GM23248 (cell line): ENCODE data around the gene TRDN. TPM values are rescaled to one million over a fixed set of nuclear protein-coding genes. Genes with fewer than 3 reads are reported as not detected.

Experiments used
- DNase-seq: peaks from one replicate; pipeline ENCODE4 v3.0.0-alpha.2; 2015
- H2AFZ ChIP-seq: fragments of 200-600 bp; sonication (generic); 2 replicates; pipeline ENCODE4 v1.6.1; 2016; ENCODE audit warnings: antibody characterized with exemption
- H3F3A ChIP-seq: fragments of 200-600 bp; sonication (generic); 2 replicates; pipeline ENCODE4 v1.6.1; 2016; ENCODE audit warnings: mild to moderate bottlenecking, antibody characterized with exemption, mixed run types; ENCODE audit not compliant: insufficient read depth
- H3K27ac ChIP-seq: fragments of 200-600 bp; sonication (generic); 2 replicates; pipeline ENCODE4 v1.5.1; 2016; ENCODE audit warnings: mild to moderate bottlenecking
- H3K27me3 ChIP-seq: fragments of 200-600 bp; sonication (generic); replicated peaks from 2 replicates; pipeline ENCODE4 v1.6.1; 2016; ENCODE audit warnings: mild to moderate bottlenecking; ENCODE audit not compliant: insufficient read depth
- H3K36me3 ChIP-seq: fragments of 200-600 bp; sonication (generic); 2 replicates; pipeline ENCODE4 v1.6.1; 2016; ENCODE audit warnings: low read depth, mild to moderate bottlenecking
- H3K4me1 ChIP-seq: fragments of 200-600 bp; sonication (generic); 2 replicates; pipeline ENCODE4 v1.6.1; 2016; ENCODE audit warnings: mild to moderate bottlenecking; ENCODE audit not compliant: insufficient read depth
- H3K4me2 ChIP-seq: fragments of 200-600 bp; sonication (generic); one replicate; pipeline ENCODE4 v1.6.1; 2016; ENCODE audit warnings: mild to moderate bottlenecking; ENCODE audit not compliant: unreplicated experiment
- H3K4me3 ChIP-seq: fragments of 200-600 bp; sonication (generic); 2 replicates; pipeline ENCODE4 v1.5.1; 2016; ENCODE audit warnings: mild to moderate bottlenecking
- H3K79me2 ChIP-seq: fragments of 200-600 bp; sonication (generic); 2 replicates; pipeline ENCODE4 v1.6.1; 2016; ENCODE audit warnings: mild to moderate bottlenecking; ENCODE audit not compliant: insufficient read depth
- H3K9ac ChIP-seq: fragments of 200-600 bp; sonication (generic); 2 replicates; pipeline ENCODE4 v1.6.1; 2016; ENCODE audit warnings: mild to moderate bottlenecking
- H3K9me2 ChIP-seq: fragments of 200-600 bp; sonication (generic); 2 replicates; pipeline ENCODE4 v1.6.1; 2016; ENCODE audit warnings: mixed run types, mild to moderate bottlenecking, moderate library complexity; ENCODE audit not compliant: insufficient read depth
- H3K9me3 ChIP-seq: fragments of 200-600 bp; sonication (generic); one replicate; pipeline ENCODE4 v1.6.1; 2017; ENCODE audit warnings: low read depth
- H4K20me1 ChIP-seq: fragments of 200-600 bp; sonication (generic); 2 replicates; pipeline ENCODE4 v1.6.0; 2016; ENCODE audit not compliant: insufficient read depth
- EZH2 ChIP-seq: fragments of 200-600 bp; sonication (generic); IDR thresholded peaks from 2 replicates; pipeline ENCODE4 v1.6.1; 2018; ENCODE audit warnings: antibody characterized with exemption, mild to moderate bottlenecking; ENCODE audit not compliant: insufficient read depth, poor library complexity, severe bottlenecking
- EZH2phosphoT487 ChIP-seq: fragments of 200-600 bp; sonication (generic); IDR thresholded peaks from 2 replicates; pipeline ENCODE4 v1.6.1; 2018; ENCODE audit warnings: antibody characterized with exemption, moderate library complexity, mild to moderate bottlenecking, low read depth; ENCODE audit not compliant: insufficient read depth
- WGBS, 2 experiments: methylation state at CpG; one replicate each; pipeline ENCODE4 v1.1.6; 2015 to 2017; ENCODE audit warnings: low lambda C conversion rate in 2 of 2, low coverage in 1 of 2; ENCODE audit errors: missing lambda C conversion rate in 2 of 2; 5-methylcytosine and 5-hydroxymethylcytosine counted together
- in situ Hi-C: fragments of 300-500 bp; cut with MboI; formaldehyde crosslinking; loops from 2 replicates; pipeline ENCODE4 v1.15.0; 2020
- polyA plus RNA-seq: library from polyadenylated mRNA; unstranded; fragments of >200 nt; fragmentation: Nextera tagmentation; extraction: Ambion mirVana; gene quantifications from 2 replicates; pipeline ENCODE4 v1.2.1, GENCODE V29; 2016
- total RNA-seq: library from RNA; depleted of rRNA; stranded (reverse); fragments of >200 nt; shearing (Covaris generic); gene quantifications from 2 replicates; pipeline ENCODE4 v1.2.3, GENCODE V29; 2014

The TRDN gene
- total and polyA plus RNA-seq, 2 experiments from 2014 or later: not detected

DNA sequence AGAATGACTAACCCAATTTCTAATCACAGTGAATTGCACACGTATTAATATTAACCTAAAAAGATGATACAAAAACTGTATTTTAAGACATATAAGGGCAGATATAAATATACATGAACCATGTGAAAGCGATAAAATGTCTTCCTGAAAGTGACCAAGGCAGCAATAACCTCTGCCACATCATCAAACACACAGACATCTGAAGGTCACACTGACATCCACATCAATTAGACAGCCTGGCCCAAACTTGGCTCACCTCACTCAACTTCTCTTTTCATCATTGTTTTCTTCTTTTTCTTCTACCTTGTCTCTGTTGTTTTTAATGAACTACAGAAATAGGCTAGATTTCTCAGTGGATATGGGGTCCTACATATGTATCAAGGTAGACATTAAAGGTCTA, 128.5 kb downstream of the TRDN start:
- Histone ChIP-seq H3K9me3 (no peaks in the 10 kb centered on the region), H3F3A (no peaks in the 10 kb centered on the region), H3K27me3 (no peaks in the 10 kb centered on the region), H3K36me3 (no peaks in the 10 kb centered on the region), H3K4me1 (no peaks in the 10 kb centered on the region), H2AFZ (no peak overlapping the region), H3K27ac (no peak overlapping the region), H3K79me2 (no peaks in the 10 kb centered on the region), H3K4me3 (no peak overlapping the region), H3K9ac (no peak overlapping the region), H3K4me2 (no peak overlapping the region), H4K20me1 (no peaks in the 10 kb centered on the region), H3K9me2 (no peaks in the 10 kb centered on the region; the same call in 1 of the 2 replicates)
- no peak for DNase-seq
- 39 to 45% methylated on average over 2 of the region's 2 CpGs for WGBS, 2 experiments
- in situ Hi-C loops: no loop called here
- TF ChIP-seq EZH2: no peak
- no peak for TF ChIP-seq EZH2phosphoT487

DNA sequence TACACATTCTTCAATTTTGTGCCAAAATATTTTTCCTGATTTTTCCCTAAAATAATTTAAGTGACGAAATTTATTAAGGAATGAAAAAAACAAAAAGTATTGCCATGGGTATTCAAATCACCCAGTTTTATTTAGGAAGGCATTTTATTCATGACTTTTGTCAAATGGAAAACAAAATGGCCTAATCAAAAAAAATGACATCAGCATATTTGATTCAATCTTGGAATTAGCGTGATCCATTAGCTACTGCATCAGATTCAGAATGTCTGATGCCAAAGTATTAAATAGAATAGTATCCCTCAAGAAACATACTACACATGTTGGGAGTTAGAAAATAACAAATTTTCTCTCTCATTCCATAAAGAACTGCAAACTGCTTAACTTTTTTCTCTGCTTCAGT, 129.2 kb downstream of the TRDN start:
- DNase-seq: no peak
- Histone ChIP-seq H3K9me2 (no peaks in the 10 kb centered on the region; the same call in 1 of the 2 replicates), H2AFZ (no peak overlapping the region), H3K4me3 (no peak overlapping the region), H3K4me2 (no peak overlapping the region), H3K27me3 (no peaks in the 10 kb centered on the region), H3K9me3 (no peaks in the 10 kb centered on the region), H3K79me2 (no peaks in the 10 kb centered on the region), H3F3A (no peaks in the 10 kb centered on the region), H3K27ac (no peak overlapping the region), H3K4me1 (no peaks in the 10 kb centered on the region), H3K9ac (no peak overlapping the region), H4K20me1 (no peaks in the 10 kb centered on the region), H3K36me3 (no peaks in the 10 kb centered on the region)
- in situ Hi-C loops: no loop called here
- TF ChIP-seq EZH2: no peak
- TF ChIP-seq EZH2phosphoT487: no peak
- 22% methylated on average over 2 of the region's 2 CpGs for WGBS, 2 experiments

DNA sequence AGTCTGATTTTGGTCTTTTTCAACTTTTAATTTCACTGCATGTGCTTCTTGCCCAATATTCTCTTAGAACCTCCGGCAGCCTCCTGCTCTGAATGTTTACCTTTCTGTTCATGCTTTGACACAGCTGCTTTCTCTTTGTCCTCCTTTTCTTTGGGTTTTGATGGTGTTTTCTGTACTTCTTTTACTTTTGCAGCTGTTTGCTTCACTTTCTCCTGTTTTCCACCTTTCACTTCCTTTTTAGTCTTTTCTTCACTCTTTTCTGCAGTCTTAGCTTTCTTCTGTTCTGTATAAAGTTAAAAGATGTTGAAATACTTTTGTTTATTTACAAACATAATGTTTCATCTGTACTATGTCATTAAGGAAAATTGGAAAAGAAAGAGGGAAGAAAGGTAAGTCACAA, 133.1 kb downstream of the TRDN start:
- DNase-seq: no peak
- Histone ChIP-seq H3K27ac (no peak overlapping the region), H3F3A (no peaks in the 10 kb centered on the region), H3K36me3 (no peaks in the 10 kb centered on the region), H3K79me2 (no peaks in the 10 kb centered on the region), H3K9me3 (no peaks in the 10 kb centered on the region), H3K4me2 (no peak overlapping the region), H3K4me3 (no peak overlapping the region), H3K9me2 (no peaks in the 10 kb centered on the region), H3K4me1 (no peaks in the 10 kb centered on the region), H3K9ac (no peak overlapping the region), H4K20me1 (no peaks in the 10 kb centered on the region), H3K27me3 (no peaks in the 10 kb centered on the region), H2AFZ (no peak overlapping the region)
- in situ Hi-C loops: no loop called here
- TF ChIP-seq EZH2phosphoT487 (no peak), EZH2 (no peak)
- WGBS, 2 experiments: 46 to 57% methylated on average over 1 of the region's 1 CpG

- no peak for DNase-seq
- Histone ChIP-seq H3K4me1 (no peaks in the 10 kb centered on the region), H3K36me3 (no peaks in the 10 kb centered on the region), H4K20me1 (no peaks in the 10 kb centered on the region), H3K9me2 (no peaks in the 10 kb centered on the region), H3K4me3 (no peak overlapping the region), H3K79me2 (no peaks in the 10 kb centered on the region), H2AFZ (no peak overlapping the region), H3K27ac (no peak overlapping the region), H3K4me2 (no peak overlapping the region), H3F3A (no peaks in the 10 kb centered on the region), H3K9me3 (no peaks in the 10 kb centered on the region), H3K9ac (no peak overlapping the region), H3K27me3 (no peaks in the 10 kb centered on the region)
- 72 to 79% methylated on average over 2 of the region's 2 CpGs for WGBS, 2 experiments
- TF ChIP-seq EZH2 (no peak), EZH2phosphoT487 (no peak)
- in situ Hi-C loops: no loop called here
Measured at GRCh38 chr6:123497025-123497424, 139.7 kb downstream of the TRDN start.

- Histone ChIP-seq H3K4me2 (no peak overlapping the region), H3K27ac (no peak overlapping the region), H3K4me1 (no peaks in the 10 kb centered on the region), H3K4me3 (no peak overlapping the region), H3K9me2 (no peaks in the 10 kb centered on the region), H4K20me1 (no peaks in the 10 kb centered on the region), H3K36me3 (no peaks in the 10 kb centered on the region), H3K27me3 (no peaks in the 10 kb centered on the region), H3F3A (no peaks in the 10 kb centered on the region), H2AFZ (no peak overlapping the region), H3K9me3 (no peaks in the 10 kb centered on the region), H3K79me2 (no peaks in the 10 kb centered on the region), H3K9ac (no peak overlapping the region)
- TF ChIP-seq EZH2phosphoT487 (no peak), EZH2 (no peak)
- no peak for DNase-seq
- 0% methylated on average over 1 of the region's 1 CpG for WGBS, 2 experiments
- in situ Hi-C loops: no loop called here
Measured at GRCh38 chr6:123489589-123489988, 147.2 kb downstream of the TRDN start.
